ENCODE measurements around the gene PHLDA1.

Gene PHLDA1

DNA sequence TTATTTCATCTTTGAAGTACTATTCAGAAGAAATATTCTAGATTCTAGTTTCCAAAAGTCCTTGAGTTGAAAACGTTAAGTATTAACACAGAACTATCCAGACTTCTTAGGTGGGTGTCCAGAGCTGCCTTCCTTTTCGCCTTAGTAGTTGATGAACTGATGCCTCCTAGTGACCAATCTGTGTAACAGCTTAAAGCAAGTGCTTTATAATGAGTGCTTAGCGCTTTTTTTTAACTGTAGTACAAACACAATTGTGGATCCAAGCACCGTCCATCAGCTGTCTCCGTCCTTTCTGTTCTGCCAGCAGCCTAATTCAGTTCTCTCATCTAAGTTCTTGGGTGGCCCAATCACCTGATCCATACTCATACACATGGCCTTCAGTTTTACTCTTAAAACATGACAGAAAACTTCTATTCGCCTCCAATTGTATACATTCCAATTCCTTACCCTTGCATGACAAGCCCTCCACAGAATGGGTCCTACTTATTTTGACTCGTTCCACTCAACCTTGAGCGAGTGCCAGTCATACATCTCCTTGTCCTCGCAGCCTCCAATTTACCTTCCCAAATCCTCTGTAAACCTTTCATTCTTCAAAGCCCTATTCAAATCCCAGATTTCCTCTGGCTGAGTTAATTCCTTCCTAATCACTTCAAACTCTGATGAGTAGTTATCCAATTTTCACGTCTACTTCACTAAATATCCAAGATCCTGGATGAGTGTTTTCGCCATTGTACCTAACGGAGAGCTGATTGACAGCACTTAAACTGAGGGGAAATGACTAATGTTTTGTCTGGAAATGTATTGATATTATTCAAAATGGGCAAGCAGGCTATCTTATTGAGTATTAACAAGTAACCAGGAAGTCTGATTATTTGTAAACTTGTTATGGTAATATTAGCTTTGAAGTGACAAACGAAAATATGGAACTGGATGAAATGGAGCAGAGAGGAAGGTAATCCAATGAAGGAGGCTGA, 5.8 kb upstream of the PHLDA1 start:
- FAIRE-seq, result peak; percentile 92

DNA sequence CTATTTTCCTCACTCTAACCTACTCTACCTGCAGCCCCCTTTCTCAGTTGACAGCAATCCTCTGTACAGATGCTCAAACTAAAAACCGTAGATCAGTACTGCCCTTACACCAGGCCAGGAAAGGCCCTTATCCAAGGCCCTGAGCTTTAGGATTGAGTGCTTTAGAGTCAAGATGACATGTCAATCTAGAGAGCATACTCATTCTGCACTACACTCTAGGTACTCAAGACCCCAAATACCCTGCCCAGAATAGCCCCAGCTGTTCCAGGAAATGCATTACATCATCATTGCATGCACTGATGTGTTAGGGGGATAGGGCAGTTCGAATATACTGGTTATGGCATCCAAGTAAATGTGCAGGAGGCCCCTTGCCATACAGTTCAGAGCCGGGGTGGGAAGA, 3.5 kb upstream of the PHLDA1 start:
- FAIRE-seq, result no peak

DNA sequence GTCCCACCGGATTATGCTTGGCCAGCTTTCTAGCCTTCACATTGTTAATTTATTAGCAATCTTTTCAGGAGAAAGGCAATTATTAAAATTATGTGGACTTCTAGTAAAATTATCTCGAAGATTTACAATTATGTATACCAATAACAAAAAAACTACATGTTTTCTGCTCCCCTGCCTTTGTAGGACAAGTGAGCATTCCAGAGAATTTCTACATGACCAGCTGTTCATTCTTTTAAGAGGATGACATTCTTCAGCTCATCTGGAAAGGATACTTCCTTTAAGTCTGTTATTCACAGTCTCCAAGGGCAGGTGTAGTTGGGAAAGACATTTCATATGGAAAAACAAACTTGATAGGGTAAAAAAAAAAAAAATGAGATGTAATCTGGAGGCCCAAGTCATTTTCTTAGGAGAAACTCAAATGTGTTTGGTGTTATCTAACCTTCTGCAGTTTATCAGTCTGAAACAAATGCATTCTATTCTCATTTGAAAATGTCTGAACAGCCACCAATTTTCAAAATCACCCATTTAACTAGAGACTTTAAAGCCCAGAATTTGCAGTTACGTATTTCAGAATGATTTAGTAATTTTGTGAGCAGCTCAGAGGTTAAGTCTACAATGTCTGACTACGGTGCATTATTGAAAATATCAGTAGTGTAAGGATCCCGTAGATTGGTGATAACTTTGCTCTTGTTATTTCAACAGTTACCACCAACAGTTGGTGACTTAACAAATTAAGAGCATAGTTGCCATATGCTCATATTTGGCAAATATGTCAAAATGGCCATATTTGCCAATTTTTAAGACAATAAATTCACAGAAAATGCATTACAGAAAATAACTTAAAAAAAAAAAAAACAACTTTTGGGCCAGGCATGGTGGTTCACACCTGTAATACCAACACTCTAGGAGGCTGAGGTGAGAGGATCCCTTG, 1.8 kb upstream of the PHLDA1 start:
- no peak for FAIRE-seq

DNA sequence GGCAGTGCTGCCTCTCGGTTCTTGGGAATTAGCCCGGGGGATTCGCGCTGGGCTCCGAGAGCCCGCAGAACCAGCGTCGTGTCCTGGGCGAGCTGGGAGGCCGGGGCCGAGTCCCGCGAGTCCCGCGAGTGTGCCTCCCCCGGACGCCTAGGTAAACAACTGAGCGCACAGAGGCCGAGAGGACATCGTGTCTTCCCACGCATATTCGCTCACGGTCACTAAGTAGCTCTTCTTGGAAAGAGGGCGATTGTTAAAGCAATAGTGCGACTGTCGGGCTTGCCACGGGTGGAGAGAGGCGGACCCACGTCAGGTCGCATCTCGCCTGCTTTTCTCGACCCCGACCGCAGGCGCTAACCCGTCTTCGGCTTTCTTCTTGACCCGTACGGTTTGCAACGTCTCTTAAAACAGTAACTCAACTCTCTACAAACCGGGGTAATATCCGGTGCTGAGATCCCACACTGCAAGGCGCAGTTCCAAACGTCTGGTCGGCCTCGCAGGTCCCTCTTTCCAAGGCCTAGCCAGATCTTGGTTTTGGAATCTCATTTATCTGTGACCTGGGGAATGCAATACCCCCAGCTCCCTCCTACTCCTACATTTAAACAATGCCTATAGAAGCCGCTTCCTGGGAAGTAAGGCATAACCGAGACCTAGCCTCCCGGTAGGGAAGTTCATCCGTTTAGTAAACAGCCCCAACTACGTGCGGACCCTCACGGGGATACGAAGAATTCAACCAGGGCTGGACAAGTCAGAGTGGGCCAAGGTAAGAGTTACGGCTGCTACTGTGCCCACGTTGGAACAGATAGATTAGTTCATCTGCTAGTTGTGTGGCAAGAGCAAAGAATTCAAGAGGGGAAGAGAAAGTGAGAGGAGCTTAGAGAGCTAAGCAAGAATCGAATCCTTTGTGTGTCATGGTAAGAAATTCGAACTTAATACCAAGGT, 736 bp upstream of the PHLDA1 start:
- no peak for FAIRE-seq

DNA sequence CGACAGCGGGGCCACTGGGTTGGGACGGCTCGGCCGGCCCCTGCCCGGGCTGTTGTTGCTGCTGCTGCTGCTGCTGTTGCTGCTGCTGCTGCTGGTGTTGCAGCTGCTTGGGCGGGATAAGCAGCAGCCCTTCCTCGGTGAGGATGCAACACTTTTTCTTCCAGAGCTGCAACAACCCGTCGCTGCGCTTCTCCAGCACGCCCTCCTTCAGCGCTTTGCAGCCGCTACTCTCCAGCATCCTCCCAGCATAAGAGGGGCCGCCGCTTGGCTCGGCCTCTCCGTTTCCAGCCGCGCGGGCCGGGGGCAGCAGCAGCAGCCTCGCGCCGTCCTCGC, 529 bp downstream of the PHLDA1 start:
- no peak for FAIRE-seq

DNA sequence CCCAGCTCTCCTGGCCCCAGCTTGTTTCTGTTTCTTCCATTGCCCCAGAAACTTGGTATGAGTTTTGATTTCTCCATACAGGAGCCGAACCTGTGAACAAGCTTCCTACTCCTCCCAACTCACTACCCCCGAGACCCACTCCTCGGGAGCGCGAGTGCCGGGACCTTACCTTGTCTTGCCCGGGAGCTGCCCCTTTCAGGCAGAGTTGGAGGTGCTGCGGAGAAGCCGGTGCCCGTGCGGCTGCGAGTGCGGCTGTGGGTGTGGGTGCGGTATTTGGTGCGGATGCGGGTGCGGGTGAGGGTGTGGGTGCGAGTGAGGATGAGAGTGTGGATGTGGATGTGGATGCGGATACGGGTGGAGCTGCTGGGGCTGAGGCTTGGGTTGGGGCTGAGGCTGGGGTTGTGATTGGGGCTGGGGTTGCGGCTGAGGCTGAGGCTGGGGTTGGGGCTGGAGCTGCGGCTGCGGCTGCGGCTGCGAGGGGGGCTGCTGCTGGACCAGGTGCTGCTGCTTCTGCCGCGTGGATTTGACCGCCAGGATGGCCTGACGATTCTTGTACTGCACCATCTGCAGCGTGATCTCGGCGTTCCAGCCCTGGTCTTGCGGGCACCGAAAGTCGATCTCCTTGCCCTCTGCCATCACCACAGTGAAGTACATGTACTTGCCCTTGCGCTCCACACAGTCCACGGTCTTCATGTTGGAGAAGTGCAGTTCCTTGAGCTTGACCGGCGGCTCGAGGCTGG, 1.1 kb downstream of the PHLDA1 start:
- no peak for FAIRE-seq

DNA sequence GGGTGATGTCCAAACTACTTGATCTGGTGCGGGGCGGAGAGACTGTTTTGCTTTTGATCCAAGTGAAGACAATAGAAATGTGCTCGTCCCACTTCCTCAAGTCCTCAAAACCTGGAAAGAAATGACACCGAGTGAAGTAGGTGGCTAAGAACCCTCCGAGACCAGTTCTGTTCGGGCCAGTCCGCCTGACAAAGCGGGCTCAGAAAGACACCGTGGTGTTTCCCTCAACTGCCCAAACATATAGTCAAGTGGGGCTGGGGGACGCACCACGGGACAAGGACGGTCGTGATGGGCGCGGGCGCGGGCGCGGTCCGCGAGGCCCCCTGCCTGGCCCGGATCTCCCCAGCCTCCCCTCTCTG, 1.6 kb downstream of the PHLDA1 start:
- FAIRE-seq, result no peak

DNA sequence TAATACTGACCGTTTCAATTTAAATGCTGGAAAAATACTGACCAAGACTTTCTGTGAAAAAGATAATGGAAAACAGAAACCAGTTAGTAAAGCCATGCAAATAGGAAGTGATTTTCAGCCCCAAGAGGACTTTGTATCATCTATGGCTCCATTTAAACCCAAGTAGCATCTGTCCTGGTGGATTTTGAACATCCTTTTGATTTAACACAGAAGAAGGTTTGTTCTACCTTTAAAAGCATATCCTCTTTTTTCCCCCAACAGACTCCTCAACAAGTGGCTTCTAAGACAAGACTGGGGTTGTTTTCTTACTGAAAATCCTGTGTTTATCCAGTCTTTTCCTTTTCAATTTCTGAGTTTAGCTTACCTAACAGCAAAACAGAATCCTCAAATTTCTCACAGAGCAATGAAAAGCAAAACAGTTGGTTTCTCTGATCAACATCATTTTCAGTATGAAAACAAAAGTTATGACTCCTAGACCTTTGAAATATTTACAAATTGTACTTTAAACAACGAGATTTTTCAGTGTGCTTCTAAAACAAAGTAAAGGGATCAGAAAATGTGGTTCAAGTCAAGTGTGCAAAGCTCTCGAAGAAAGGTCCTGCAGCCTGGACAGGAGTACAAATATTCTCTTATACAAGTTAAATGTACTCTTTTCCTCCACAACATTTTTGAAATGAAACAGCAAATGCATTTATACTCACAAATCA, 2.9 kb downstream of the PHLDA1 start:
- FAIRE-seq, result no peak

DNA sequence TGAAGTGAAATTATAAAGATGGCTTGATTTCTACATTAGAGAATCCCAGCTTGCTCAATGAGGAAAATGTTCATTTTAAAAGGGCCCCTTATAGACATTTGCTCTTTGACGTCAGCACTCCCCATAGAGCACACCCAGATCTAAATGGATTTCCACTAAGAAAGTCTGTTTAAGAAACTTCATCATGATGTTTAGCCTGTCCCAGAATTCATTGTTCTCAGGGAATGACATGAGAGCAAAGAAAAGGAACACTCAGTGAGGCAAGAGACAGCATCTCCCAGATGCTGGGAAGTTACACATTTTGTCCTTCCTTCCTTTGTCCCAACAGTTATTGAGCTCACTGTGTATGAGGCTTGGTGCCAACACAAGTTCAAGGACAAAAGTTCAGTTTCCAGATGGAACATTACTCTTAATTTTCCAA, 4.9 kb downstream of the PHLDA1 start:
- no peak for FAIRE-seq

DNA sequence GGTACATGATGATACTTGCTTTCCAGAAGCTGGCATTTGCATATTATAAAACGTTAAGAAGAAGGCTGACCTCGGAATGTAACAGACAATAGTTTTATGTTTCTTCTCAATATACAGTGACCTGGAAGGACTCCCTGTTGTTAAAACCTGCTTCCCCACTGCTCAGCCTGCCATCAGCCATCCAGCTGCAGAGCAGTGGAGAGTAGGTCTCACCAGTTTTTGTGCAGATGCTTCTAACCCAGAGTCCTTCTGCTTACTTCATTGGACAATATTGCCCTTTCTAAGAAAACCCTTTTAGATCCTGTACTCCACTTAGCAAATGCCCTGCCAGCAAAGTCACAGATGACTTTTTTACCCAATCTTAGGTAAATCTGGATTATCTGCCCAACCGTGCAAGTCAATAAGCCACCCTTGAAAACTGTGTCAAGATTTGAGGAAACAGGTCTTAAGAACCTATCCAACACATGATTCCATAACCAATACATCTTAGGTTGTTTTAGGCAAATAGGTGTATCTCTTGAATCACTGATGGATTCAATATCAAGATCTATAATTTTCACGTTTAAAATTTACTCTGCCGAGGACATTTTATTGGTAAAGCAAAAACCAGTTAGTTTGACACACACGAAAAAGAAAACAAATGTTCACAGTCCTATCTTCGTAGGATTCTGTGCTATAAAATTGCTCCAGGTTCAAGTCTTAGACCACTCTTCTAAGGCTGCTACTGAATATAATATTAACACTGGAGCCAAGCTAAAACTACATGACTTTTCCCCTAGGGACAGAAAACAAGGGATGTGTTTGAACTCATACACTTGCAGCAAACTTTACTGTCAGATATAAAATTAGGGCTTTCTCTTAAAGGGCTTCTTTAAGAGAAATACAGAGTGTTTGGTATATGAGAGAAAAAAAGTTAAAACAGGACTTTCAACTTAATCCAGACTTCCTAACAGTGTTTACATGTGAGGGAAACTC, 5.7 kb downstream of the PHLDA1 start:
- FAIRE-seq, result no peak

DNA sequence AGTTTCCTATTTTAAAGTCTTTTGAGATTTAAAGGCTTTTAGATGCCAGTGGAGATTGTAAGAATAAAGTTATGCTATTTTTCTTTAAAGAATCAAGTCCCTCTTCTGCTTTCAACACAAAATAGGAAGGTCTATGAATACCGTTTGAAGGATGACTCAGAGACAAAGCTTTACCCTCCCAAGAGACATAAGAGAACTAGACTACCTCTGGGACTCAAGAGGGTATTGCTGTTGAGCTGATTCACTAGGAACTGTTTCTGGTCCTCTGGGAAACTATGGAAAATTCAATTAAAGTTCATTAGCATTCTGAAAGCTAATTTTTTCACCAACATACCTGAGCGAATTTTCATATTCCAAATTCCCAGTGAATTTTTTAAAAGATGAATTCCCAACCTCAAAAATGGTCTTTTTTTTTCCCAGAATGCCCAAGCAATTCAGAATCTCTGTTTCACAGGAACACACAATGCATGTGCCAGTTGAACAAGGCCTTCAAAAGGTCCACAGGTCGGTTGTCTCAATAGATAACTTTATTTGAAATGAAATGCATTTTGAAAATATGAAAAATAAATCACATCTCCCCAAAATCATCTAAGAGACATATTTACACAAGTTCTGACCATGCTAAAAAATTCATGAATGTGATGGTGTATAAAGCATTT, 6.5 kb downstream of the PHLDA1 start:
- no peak for FAIRE-seq

DNA sequence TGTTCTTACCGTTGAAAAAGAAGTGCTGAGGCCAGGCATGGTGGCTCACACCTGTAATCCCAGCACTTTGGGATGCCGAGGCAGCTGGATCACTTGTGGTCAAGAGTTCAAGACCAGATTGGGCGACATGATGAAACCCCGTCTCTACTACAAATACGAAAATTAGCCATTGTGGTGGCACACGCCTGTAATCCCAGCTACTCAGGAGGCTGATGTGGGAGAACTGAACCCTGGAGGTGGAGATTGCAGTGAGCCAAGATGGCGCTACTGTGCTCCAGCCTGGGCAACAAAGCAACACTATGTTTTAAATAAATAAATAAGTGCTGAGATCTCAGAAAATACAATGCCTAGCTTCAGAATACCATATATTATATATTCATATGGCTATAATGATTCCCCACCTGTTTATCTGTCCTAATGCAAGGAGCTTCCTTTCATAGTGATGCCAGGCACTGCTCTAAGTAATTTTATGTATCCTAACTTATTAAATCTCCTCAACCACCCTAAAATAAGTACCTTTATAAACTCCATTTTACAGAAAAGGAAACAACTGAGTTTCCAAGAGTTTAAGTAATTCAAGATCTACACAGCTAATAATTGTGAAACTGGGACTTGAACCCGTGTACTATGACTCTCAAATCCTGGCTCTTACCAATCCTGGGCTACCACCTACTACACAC, 7.3 kb downstream of the PHLDA1 start:
- FAIRE-seq, result no peak

DNA sequence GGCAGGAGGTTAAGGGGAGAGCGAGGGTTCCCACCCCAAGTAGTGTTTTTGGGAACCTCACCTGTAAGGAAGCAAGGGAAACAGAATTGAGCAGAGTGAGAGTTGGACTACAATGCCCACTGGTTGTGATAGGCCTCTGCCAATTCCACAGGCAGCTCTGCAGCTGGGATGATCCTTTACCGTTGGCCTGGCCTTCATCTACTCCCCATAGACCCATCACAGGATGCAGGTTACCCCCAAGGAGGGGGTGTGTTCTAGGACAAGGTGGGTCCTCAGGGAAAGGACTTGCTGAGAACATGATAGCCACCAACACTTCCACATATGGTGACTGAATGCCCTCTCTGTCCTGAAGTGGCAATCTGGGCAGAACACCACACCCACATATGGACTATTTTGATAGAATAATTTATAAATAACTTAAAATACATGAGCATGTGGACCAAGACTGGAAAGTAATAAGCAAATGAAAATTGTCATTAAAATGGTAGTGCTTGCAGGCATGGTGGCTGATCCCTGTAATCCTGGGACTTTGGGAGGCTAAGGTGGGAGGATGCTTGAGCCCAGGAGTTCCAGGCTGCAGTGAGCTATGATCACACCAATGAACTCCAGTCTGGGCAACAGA, 8.4 kb downstream of the PHLDA1 start:
- no peak for FAIRE-seq

DNA sequence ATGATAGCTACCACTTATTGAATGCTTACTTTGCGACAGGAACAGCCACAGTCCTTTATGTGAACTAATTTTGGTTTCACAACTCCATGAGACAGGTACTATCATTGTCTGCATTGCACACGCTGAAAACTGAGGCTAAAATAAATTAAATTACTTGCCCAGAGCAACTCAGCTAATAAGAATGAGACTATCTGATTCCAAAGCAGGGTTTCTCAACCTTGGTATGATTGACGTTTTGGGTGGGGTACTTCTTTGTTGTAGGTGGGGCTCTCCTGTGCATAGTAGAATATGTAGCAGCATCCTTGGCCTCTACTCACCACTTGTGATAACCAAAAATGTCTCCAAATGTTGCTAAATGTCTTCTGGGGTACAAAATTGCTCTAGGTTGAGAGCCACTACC, 9.1 kb downstream of the PHLDA1 start:
- FAIRE-seq, result no peak

DNA sequence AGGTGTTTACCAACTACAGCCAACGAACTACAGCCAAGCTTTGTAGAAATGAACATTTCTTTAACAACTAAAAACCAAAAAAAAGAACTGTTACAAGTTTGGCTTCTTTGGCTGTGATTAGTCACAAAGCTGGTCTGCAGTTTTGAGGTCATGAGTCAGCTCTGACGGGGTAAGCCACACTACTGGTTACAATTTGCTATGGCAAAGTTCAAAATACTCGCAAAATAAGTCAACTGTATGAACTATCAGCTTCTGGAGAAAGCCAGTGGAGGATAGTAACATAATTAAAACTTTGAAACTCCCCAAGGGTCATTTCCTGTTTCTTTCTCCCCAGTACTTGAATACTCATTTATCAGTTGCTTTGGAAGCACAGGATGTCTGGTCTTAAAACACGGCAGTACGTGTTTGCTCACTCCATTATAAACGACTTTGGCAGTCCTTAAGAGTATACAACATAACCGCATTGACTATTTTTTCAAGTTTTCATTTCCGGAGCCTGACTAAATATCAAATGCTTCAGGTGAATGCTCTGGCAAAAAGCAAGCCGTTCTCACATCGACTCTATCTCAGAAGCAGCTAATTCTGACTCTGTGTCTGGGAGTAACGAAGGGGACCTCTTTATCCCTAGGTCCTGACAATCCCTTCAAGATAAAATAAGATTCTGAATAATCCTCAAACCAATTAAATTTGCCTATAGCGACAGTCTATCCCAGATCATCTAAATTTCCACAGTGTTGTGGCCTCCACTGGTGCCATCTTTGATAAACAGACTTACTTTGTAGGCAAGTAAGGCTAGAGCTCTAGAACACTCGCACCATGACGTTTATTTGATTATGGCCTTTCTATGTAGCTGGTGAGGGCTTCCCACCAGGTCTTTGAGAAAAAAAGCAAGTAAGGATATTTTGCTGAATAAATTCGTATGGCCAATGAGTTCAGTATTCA, 10.6 kb downstream of the PHLDA1 start:
- no peak for FAIRE-seq

DNA sequence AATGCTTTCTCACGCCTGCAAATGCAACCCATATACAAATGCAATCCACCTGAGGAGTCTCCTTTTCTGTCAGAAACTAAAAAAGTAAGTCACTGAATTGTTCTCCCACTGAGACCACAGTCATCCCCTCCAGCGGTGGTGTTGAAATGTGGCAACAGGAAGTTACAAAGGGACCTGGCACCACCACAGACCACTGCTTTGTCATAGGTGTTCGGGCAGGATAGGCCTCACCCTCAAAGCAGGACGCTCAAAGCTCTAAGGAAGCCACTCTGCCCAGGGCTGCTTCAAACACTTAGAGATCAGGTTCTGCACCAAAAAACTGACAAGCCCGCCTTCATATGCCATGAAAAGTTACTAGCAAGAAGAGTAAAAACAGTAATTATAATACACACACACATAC, 11.3 kb downstream of the PHLDA1 start:
- no peak for FAIRE-seq

DNA sequence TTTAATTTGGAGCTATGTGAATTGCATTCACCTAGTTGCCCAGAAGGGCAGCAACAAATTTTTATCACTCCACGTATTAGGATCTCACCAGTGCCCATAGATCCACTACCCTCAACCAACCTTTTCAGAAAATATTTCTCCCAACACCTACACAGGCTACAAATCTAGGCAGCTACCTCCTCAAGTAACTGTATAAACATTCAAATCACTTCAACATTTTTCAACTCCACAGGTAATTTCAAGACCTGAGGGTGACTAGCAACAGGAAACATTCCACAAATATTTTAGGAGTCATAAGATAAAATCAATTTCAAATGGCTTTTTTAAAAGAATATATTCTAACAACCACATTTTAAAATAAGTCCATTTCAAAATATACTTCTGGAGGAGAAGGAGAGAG, 12.9 kb downstream of the PHLDA1 start:
- no peak for FAIRE-seq

Data from islet of Langerhans (tissue), 1 donor.